Peyer's patch (tissue), 4 donors: ENCODE measurements around the gene SIDT2. TPM values are rescaled to one million over a fixed set of nuclear protein-coding genes. Genes with fewer than 3 reads are reported as not detected.
A peak's percentile ranks its signal among the peaks of the same experiment; 100 is the strongest.

Experiments used
- DNase-seq, 3 donors: peaks; one replicate each; pipeline ENCODE4 v3.0.0-alpha.2; 2017 to 2019
- H3K27ac ChIP-seq, 4 donors: fragments of 200-600 bp; sonication (generic); one replicate each; pipeline ENCODE4 v1.5.1; 2016 to 2019
- H3K27me3 ChIP-seq, 2 donors: fragments of 200-600 bp; sonication (generic); one replicate each; pipeline ENCODE4 v1.5.1; 2019
- H3K36me3 ChIP-seq, 3 donors: fragments of 200-600 bp; sonication (generic); one replicate each; pipeline ENCODE4 v1.5.1; 2016 to 2019
- H3K4me1 ChIP-seq, 4 donors: fragments of 200-600 bp; sonication (generic); one replicate each; pipeline ENCODE4 v1.5.1; 2016 to 2019
- H3K4me3 ChIP-seq, 4 donors: fragments of 200-600 bp; sonication (generic); 1 replicate in 3 of 4; 2 replicates in 1 of 4; pipeline ENCODE4 v1.5.1; 2016 to 2019; ENCODE audit warnings: mild to moderate bottlenecking in 1 of 4
- H3K9me3 ChIP-seq, 4 donors: fragments of 200-600 bp; sonication (generic); one replicate each; pipeline ENCODE4 v1.5.1; 2016 to 2019; ENCODE audit warnings: mild to moderate bottlenecking in 1 of 4
- CTCF ChIP-seq, 6 experiments: fragments of 450-650 bp in 4 of 6; fragments of 200-600 bp in 2 of 6; sonication (generic) in 1 of 6; IDR thresholded peaks; one replicate each; pipeline ENCODE4 v1.5.1; 2017 to 2019; ENCODE audit warnings: antibody characterized with exemption in 6 of 6, mild to moderate bottlenecking in 3 of 6, moderate library complexity in 1 of 6
- POLR2A ChIP-seq, 2 donors: fragments of 450-650 bp; IDR thresholded peaks; one replicate each; pipeline ENCODE4 v1.5.1; 2017; ENCODE audit warnings: antibody characterized with exemption in 2 of 2, mild to moderate bottlenecking in 2 of 2, moderate library complexity in 2 of 2
- total RNA-seq, 4 donors: library from RNA; depleted of rRNA; stranded (reverse); fragments of >200 nt; gene quantifications; one replicate each; pipeline ENCODE4 v1.1.0, GENCODE V29; 2016

Gene SIDT2
- total RNA-seq, 4 donors from 2014 or later = 69.3 to 201 (median 162) TPM

- no peaks in the 10 kb centered on the region for H3K27me3 ChIP-seq
- peaks cover 0 to 16% (median 10%) of the 10 kb centered on the region in 4 donors for H3K4me1 ChIP-seq
- no peaks in the 10 kb centered on the region for H3K9me3 ChIP-seq
- H3K36me3 ChIP-seq = peaks cover 0 to 77% (median 0%) of the 10 kb centered on the region in 3 donors
- no peak for TF ChIP-seq CTCF (IDR thresholded peaks at IDR 0.05)
- peak overlapping the region in 1 of 4 donors; percentile 15 for H3K4me3 ChIP-seq
- peak in 2 of 3 donors; percentile 85 to 89 for DNase-seq
- H3K27ac ChIP-seq = peak overlapping the region in 3 of 4 donors; percentile 48 to 79 (median 60)
Observed at GRCh38 chr11:117189191-117189940, 10.8 kb downstream of the SIDT2 start.

GRCh38 chr11:117189941-117190544, 11.5 kb downstream of the SIDT2 start:
- Histone ChIP-seq H3K9me3 (no peaks in the 10 kb centered on the region), H3K4me3 (peak overlapping the region in 1 of 4 donors; percentile 15), H3K27ac (peak overlapping the region in 2 of 4 donors; percentile 52 to 79), H3K36me3 (peaks cover 0 to 74% (median 0%) of the 10 kb centered on the region in 3 donors), H3K4me1 (peaks cover 0 to 16% (median 11%) of the 10 kb centered on the region in 4 donors), H3K27me3 (no peaks in the 10 kb centered on the region)
- peak in 1 of 3 donors; percentile 44 for DNase-seq
- no peak for TF ChIP-seq CTCF (IDR thresholded peaks at IDR 0.05)
- TF ChIP-seq POLR2A (IDR thresholded peaks at IDR 0.05) = no peak

GRCh38 chr11:117191680-117192400, 13.3 kb downstream of the SIDT2 start:
- H3K4me1 ChIP-seq = peaks cover 0 to 16% (median 11%) of the 10 kb centered on the region in 4 donors
- peaks cover 0 to 86% (median 0%) of the 10 kb centered on the region in 3 donors for H3K36me3 ChIP-seq
- H3K4me3 ChIP-seq = no peak overlapping the region
- TF ChIP-seq POLR2A (IDR thresholded peaks at IDR 0.05) (no peak), CTCF (IDR thresholded peaks at IDR 0.05) (no peak)
- no peaks in the 10 kb centered on the region for H3K27me3 ChIP-seq
- H3K27ac ChIP-seq = no peak overlapping the region
- no peaks in the 10 kb centered on the region for H3K9me3 ChIP-seq
- no peak for DNase-seq

- no peaks in the 10 kb centered on the region for H3K9me3 ChIP-seq
- H3K36me3 ChIP-seq = peaks cover 0 to 86% (median 0%) of the 10 kb centered on the region in 3 donors
- H3K27ac ChIP-seq = no peak overlapping the region
- H3K4me1 ChIP-seq = peaks cover 0 to 18% (median 12%) of the 10 kb centered on the region in 4 donors
- TF ChIP-seq CTCF (IDR thresholded peaks at IDR 0.05) (no peak), POLR2A (IDR thresholded peaks at IDR 0.05) (no peak)
- H3K4me3 ChIP-seq = no peak overlapping the region
- H3K27me3 ChIP-seq = no peaks in the 10 kb centered on the region
- DNase-seq = no peak
Observed at GRCh38 chr11:117192401-117192875, 13.9 kb downstream of the SIDT2 start.
